HEK293T (cell line): ENCODE results near the gene BAHCC1.

ENCODE experiments used
- ARNT ChIP-seq: fragments of 450-650 bp; IDR thresholded peaks from 2 replicates; pipeline ENCODE4 v1.6.1; 2017; ENCODE audit warnings: mild to moderate bottlenecking
- BHLHE40 ChIP-seq: fragments of 450-650 bp; IDR thresholded peaks from 2 replicates; pipeline ENCODE4 v1.6.1; 2016; ENCODE audit warnings: mild to moderate bottlenecking, moderate library complexity, borderline replicate concordance
- CTBP1 ChIP-seq: fragments of 450-650 bp; IDR thresholded peaks from 2 replicates; pipeline ENCODE4 v1.6.1; 2016; ENCODE audit warnings: borderline replicate concordance
- ELF4 ChIP-seq: fragments of 450-650 bp; IDR thresholded peaks from 2 replicates; pipeline ENCODE4 v1.6.1; 2017; ENCODE audit warnings: antibody characterized with exemption
- FOXA1 ChIP-seq: fragments of 450-650 bp; IDR thresholded peaks from 2 replicates; pipeline ENCODE4 v1.6.1; 2016; ENCODE audit warnings: mild to moderate bottlenecking
- FOXK2 ChIP-seq: fragments of 450-650 bp; IDR thresholded peaks from 2 replicates; pipeline ENCODE4 v1.6.1; 2016; ENCODE audit warnings: mild to moderate bottlenecking
- FOXM1 ChIP-seq: fragments of 450-650 bp; IDR thresholded peaks from 2 replicates; pipeline ENCODE4 v1.6.1; 2017; ENCODE audit warnings: mild to moderate bottlenecking, borderline replicate concordance
- LEF1 ChIP-seq: fragments of 450-650 bp; IDR thresholded peaks from 2 replicates; pipeline ENCODE4 v1.6.1; 2017; ENCODE audit warnings: mild to moderate bottlenecking, borderline replicate concordance
- NFRKB ChIP-seq: fragments of 450-650 bp; IDR thresholded peaks from 2 replicates; pipeline ENCODE4 v1.6.1; 2016; ENCODE audit warnings: mild to moderate bottlenecking, moderate library complexity
- PKNOX1 ChIP-seq: fragments of 450-650 bp; IDR thresholded peaks from 2 replicates; pipeline ENCODE4 v1.6.1; 2016
- SP1 ChIP-seq: fragments of 450-650 bp; IDR thresholded peaks from 2 replicates; pipeline ENCODE4 v1.6.1; 2017
- SUZ12 ChIP-seq: fragments of 450-650 bp; IDR thresholded peaks from 2 replicates; pipeline ENCODE4 v1.6.1; 2016; ENCODE audit warnings: mild to moderate bottlenecking
- ZNF384 ChIP-seq: fragments of 450-650 bp; IDR thresholded peaks from 2 replicates; pipeline ENCODE4 v1.6.1; 2016

- TF ChIP-seq BHLHE40 (no peak), LEF1 (no peak), FOXM1 (no peak), FOXK2 (no peak), ELF4 (no peak), SP1 (no peak), PKNOX1 (no peak), ARNT (no peak), FOXA1 (no peak), ZNF384 (no peak), CTBP1 (no peak), SUZ12 (no peak), NFRKB (no peak)
These were observed 57.8 kb downstream of the BAHCC1 start for GRCh38 chr17:81453076-81453475.
